ENCODE results near the gene TMEM203. TPM values are rescaled to one million over a fixed set of nuclear protein-coding genes. Genes with fewer than 3 reads are reported as not detected.

The TMEM203 gene
- total and polyA plus RNA-seq, 4 donors, result 19.9 to 27.5 (median 21.5) TPM

GRCh38 chr9:137223078-137223970 lies 17.9 kb upstream of the TMEM203 start (continued):
- TF ChIP-seq REST (IDR thresholded peaks at IDR 0.05), result peak; percentile 67
- no peak for TF ChIP-seq ATF3 (IDR thresholded peaks at IDR 0.05)
- TF ChIP-seq RXRA (IDR thresholded peaks at IDR 0.05), result peak; percentile 25 to 28
- peak; percentile 91 for TF ChIP-seq YY1 (IDR thresholded peaks at IDR 0.05)
- TF ChIP-seq TAF1 (conservative IDR thresholded peaks at IDR 0.05), result no peak
- no peak for TF ChIP-seq HNF4G (IDR thresholded peaks at IDR 0.05)
- TF ChIP-seq FOXA1 (IDR thresholded peaks at IDR 0.05), result no peak
- TF ChIP-seq JUND (IDR thresholded peaks at IDR 0.05), result no peak
- TF ChIP-seq RAD21 (IDR thresholded peaks at IDR 0.05), result peak in 1 of 2 donors; percentile 26
- peak; percentile 13 to 24 for TF ChIP-seq HNF4A (conservative IDR thresholded peaks at IDR 0.05)

GRCh38 chr9:137222190-137223077 lies 17.0 kb upstream of the TMEM203 start, which contains the start of gene RNF208:
RNF208 (minus strand) TSS chr9:137222240; CDS start chr9:137221212, 1,028 bp downstream.
- TF ChIP-seq YY1 (IDR thresholded peaks at IDR 0.05) (no peak), RAD21 (IDR thresholded peaks at IDR 0.05) (no peak)
- Histone ChIP-seq H3K4me1 (ENCODE audit: control insufficient read depth in 4 of 4, insufficient read depth in 4 of 4, low read length in 3 of 4) (peaks cover 10 to 30% (median 19%) of the 10 kb centered on the region in 4 donors), H3K9ac (ENCODE audit: low read depth in 1 of 2, low read length in 2 of 2) (peak within 1 kb of the TSS in 1 of 2 donors; percentile 28), H3K27me3 (ENCODE audit: control insufficient read depth in 4 of 4, insufficient read depth in 4 of 4, low read length in 3 of 4) (no peaks in the 10 kb centered on the region), H3K36me3 (ENCODE audit: control insufficient read depth in 4 of 4, insufficient read depth in 3 of 4, low read depth in 1 of 4, low read length in 3 of 4) (no peaks in the 10 kb centered on the region), H3K27ac (ENCODE audit: low read depth in 1 of 2, low read length in 2 of 2) (peak within 1 kb of the TSS; percentile 34 to 84), H3K9me3 (ENCODE audit: control insufficient read depth in 4 of 4, low read length in 3 of 4) (no peaks in the 10 kb centered on the region), H3K4me3 (ENCODE audit: low read depth in 1 of 3, low read length in 3 of 3) (peak within 1 kb of the TSS; percentile 8 to 86 (median 34))
- no peak for DNase-seq (ENCODE audit: low spot score)
- WGBS, result 4% methylated on average over 88 of the region's 88 CpGs

GRCh38 chr9:137221506-137222111 lies 16.2 kb upstream of the TMEM203 start:
- DNase-seq (ENCODE audit: low spot score), result peak; percentile 70
- Histone ChIP-seq H3K36me3 (ENCODE audit: control insufficient read depth in 4 of 4, insufficient read depth in 3 of 4, low read depth in 1 of 4, low read length in 3 of 4) (no peaks in the 10 kb centered on the region), H3K9ac (ENCODE audit: low read depth in 1 of 2, low read length in 2 of 2) (no peak overlapping the region), H3K9me3 (ENCODE audit: control insufficient read depth in 4 of 4, low read length in 3 of 4) (no peaks in the 10 kb centered on the region), H3K4me3 (ENCODE audit: low read depth in 1 of 3, low read length in 3 of 3) (peak overlapping the region in 1 of 3 donors; percentile 86), H3K27ac (ENCODE audit: low read depth in 1 of 2, low read length in 2 of 2) (no peak overlapping the region), H3K27me3 (ENCODE audit: control insufficient read depth in 4 of 4, insufficient read depth in 4 of 4, low read length in 3 of 4) (no peaks in the 10 kb centered on the region), H3K4me1 (ENCODE audit: control insufficient read depth in 4 of 4, insufficient read depth in 4 of 4, low read length in 3 of 4) (peaks cover 10 to 30% (median 19%) of the 10 kb centered on the region in 4 donors)
- no peak for TF ChIP-seq EGR1 (IDR thresholded peaks at IDR 0.05; ENCODE audit: low read depth in 2 of 2)
- peak; percentile 71 to 73 for TF ChIP-seq HNF4A (conservative IDR thresholded peaks at IDR 0.05)
- TF ChIP-seq FOXA2 (IDR thresholded peaks at IDR 0.05), result no peak
- peak; percentile 78 for TF ChIP-seq NR2F2 (IDR thresholded peaks at IDR 0.05)
- peak in 1 of 2 donors; percentile 20 for TF ChIP-seq GABPA (IDR thresholded peaks at IDR 0.05 in 1 of 2, conservative IDR thresholded peaks at IDR 0.05 in 1 of 2)
- TF ChIP-seq RXRA (IDR thresholded peaks at IDR 0.05), result peak; percentile 59 to 71
- TF ChIP-seq SP1 (IDR thresholded peaks at IDR 0.05), result peak; percentile 37
- TF ChIP-seq CTCF (IDR thresholded peaks at IDR 0.05; ENCODE audit: low read depth, low read length, missing input control), result no peak
- WGBS, result 6% methylated on average over 61 of the region's 61 CpGs
